HG03064 (cell line): ENCODE data around the gene MAP7.

Experiments
- ATAC-seq: cut with Tn5 transposase; IDR thresholded peaks from one replicate; pipeline ENCODE4 v1.9.1; 2021; ENCODE audit warnings: low read depth; ENCODE audit not compliant: unreplicated experiment

The MAP7 gene

GRCh38 chr6:136350914-136351313 lies 199.3 kb downstream of the MAP7 start:
- ATAC-seq = no peak

GRCh38 chr6:136347847-136348246 lies 202.4 kb downstream of the MAP7 start:
- no peak for ATAC-seq

GRCh38 chr6:136345145-136345544 lies 205.1 kb downstream of the MAP7 start:
- ATAC-seq = no peak

- ATAC-seq = no peak
These were observed 205.8 kb downstream of the MAP7 start for GRCh38 chr6:136344420-136344819.

- no peak for ATAC-seq
These were observed 206.5 kb downstream of the MAP7 start for GRCh38 chr6:136343700-136344099.

GRCh38 chr6:136343275-136343674 lies 206.9 kb downstream of the MAP7 start:
- ATAC-seq = no peak

GRCh38 chr6:136341967-136342366 lies 208.3 kb downstream of the MAP7 start:
- no peak for ATAC-seq

- ATAC-seq = no peak
These were observed 208.9 kb downstream of the MAP7 start for GRCh38 chr6:136341367-136341766.

- ATAC-seq = no peak
These were observed 211.7 kb downstream of the MAP7 start for GRCh38 chr6:136338486-136338885.

- no peak for ATAC-seq
These were observed 212.6 kb downstream of the MAP7 start for GRCh38 chr6:136337606-136338005.

- ATAC-seq = no peak
These were observed 213.1 kb downstream of the MAP7 start for GRCh38 chr6:136337121-136337520.

GRCh38 chr6:136335736-136336363 lies 214.4 kb downstream of the MAP7 start:
- no peak for ATAC-seq

- no peak for ATAC-seq
These were observed 215.4 kb downstream of the MAP7 start for GRCh38 chr6:136334853-136335252.

GRCh38 chr6:136334465-136334846 lies 215.8 kb downstream of the MAP7 start:
- no peak for ATAC-seq

- no peak for ATAC-seq
These were observed 216.3 kb downstream of the MAP7 start for GRCh38 chr6:136333824-136334464.

GRCh38 chr6:136331461-136331860 lies 218.8 kb downstream of the MAP7 start:
- ATAC-seq = no peak

GRCh38 chr6:136330634-136331033 lies 219.6 kb downstream of the MAP7 start:
- no peak for ATAC-seq

- ATAC-seq = no peak
These were observed 224.1 kb downstream of the MAP7 start for GRCh38 chr6:136326038-136326553.

- no peak for ATAC-seq
These were observed 225.4 kb downstream of the MAP7 start for GRCh38 chr6:136324686-136325380.

- no peak for ATAC-seq
These were observed 226.7 kb downstream of the MAP7 start for GRCh38 chr6:136323431-136324112.

GRCh38 chr6:136319732-136320131 lies 230.5 kb downstream of the MAP7 start:
- no peak for ATAC-seq
